GM23248 (cell line): Measurements from ENCODE around the gene SF3B4. TPM values are rescaled to one million over a fixed set of nuclear protein-coding genes. Genes with fewer than 3 reads are reported as not detected.

Experiments used
- DNase-seq: peaks from one replicate; pipeline ENCODE4 v3.0.0-alpha.2; 2015
- H2AFZ ChIP-seq: fragments of 200-600 bp; sonication (generic); 2 replicates; pipeline ENCODE4 v1.6.1; 2016; ENCODE audit warnings: antibody characterized with exemption
- H3F3A ChIP-seq: fragments of 200-600 bp; sonication (generic); 2 replicates; pipeline ENCODE4 v1.6.1; 2016; ENCODE audit warnings: mild to moderate bottlenecking, antibody characterized with exemption, mixed run types; ENCODE audit not compliant: insufficient read depth
- H3K27ac ChIP-seq: fragments of 200-600 bp; sonication (generic); 2 replicates; pipeline ENCODE4 v1.5.1; 2016; ENCODE audit warnings: mild to moderate bottlenecking
- H3K27me3 ChIP-seq: fragments of 200-600 bp; sonication (generic); replicated peaks from 2 replicates; pipeline ENCODE4 v1.6.1; 2016; ENCODE audit warnings: mild to moderate bottlenecking; ENCODE audit not compliant: insufficient read depth
- H3K36me3 ChIP-seq: fragments of 200-600 bp; sonication (generic); 2 replicates; pipeline ENCODE4 v1.6.1; 2016; ENCODE audit warnings: low read depth, mild to moderate bottlenecking
- H3K4me1 ChIP-seq: fragments of 200-600 bp; sonication (generic); 2 replicates; pipeline ENCODE4 v1.6.1; 2016; ENCODE audit warnings: mild to moderate bottlenecking; ENCODE audit not compliant: insufficient read depth
- H3K4me2 ChIP-seq: fragments of 200-600 bp; sonication (generic); one replicate; pipeline ENCODE4 v1.6.1; 2016; ENCODE audit warnings: mild to moderate bottlenecking; ENCODE audit not compliant: unreplicated experiment
- H3K4me3 ChIP-seq: fragments of 200-600 bp; sonication (generic); 2 replicates; pipeline ENCODE4 v1.5.1; 2016; ENCODE audit warnings: mild to moderate bottlenecking
- H3K79me2 ChIP-seq: fragments of 200-600 bp; sonication (generic); 2 replicates; pipeline ENCODE4 v1.6.1; 2016; ENCODE audit warnings: mild to moderate bottlenecking; ENCODE audit not compliant: insufficient read depth
- H3K9ac ChIP-seq: fragments of 200-600 bp; sonication (generic); 2 replicates; pipeline ENCODE4 v1.6.1; 2016; ENCODE audit warnings: mild to moderate bottlenecking
- H3K9me2 ChIP-seq: fragments of 200-600 bp; sonication (generic); 2 replicates; pipeline ENCODE4 v1.6.1; 2016; ENCODE audit warnings: mixed run types, mild to moderate bottlenecking, moderate library complexity; ENCODE audit not compliant: insufficient read depth
- H3K9me3 ChIP-seq: fragments of 200-600 bp; sonication (generic); one replicate; pipeline ENCODE4 v1.6.1; 2017; ENCODE audit warnings: low read depth
- H4K20me1 ChIP-seq: fragments of 200-600 bp; sonication (generic); 2 replicates; pipeline ENCODE4 v1.6.0; 2016; ENCODE audit not compliant: insufficient read depth
- EZH2 ChIP-seq: fragments of 200-600 bp; sonication (generic); IDR thresholded peaks from 2 replicates; pipeline ENCODE4 v1.6.1; 2018; ENCODE audit warnings: antibody characterized with exemption, mild to moderate bottlenecking; ENCODE audit not compliant: insufficient read depth, poor library complexity, severe bottlenecking
- EZH2phosphoT487 ChIP-seq: fragments of 200-600 bp; sonication (generic); IDR thresholded peaks from 2 replicates; pipeline ENCODE4 v1.6.1; 2018; ENCODE audit warnings: antibody characterized with exemption, moderate library complexity, mild to moderate bottlenecking, low read depth; ENCODE audit not compliant: insufficient read depth
- WGBS, 2 experiments: methylation state at CpG; one replicate each; pipeline ENCODE4 v1.1.6; 2015 to 2017; ENCODE audit warnings: low lambda C conversion rate in 2 of 2, low coverage in 1 of 2; ENCODE audit errors: missing lambda C conversion rate in 2 of 2; 5-methylcytosine and 5-hydroxymethylcytosine counted together
- in situ Hi-C: fragments of 300-500 bp; cut with MboI; formaldehyde crosslinking; loops from 2 replicates; pipeline ENCODE4 v1.15.0; 2020
- polyA plus RNA-seq: library from polyadenylated mRNA; unstranded; fragments of >200 nt; fragmentation: Nextera tagmentation; extraction: Ambion mirVana; gene quantifications from 2 replicates; pipeline ENCODE4 v1.2.1, GENCODE V29; 2016
- total RNA-seq: library from RNA; depleted of rRNA; stranded (reverse); fragments of >200 nt; shearing (Covaris generic); gene quantifications from 2 replicates; pipeline ENCODE4 v1.2.3, GENCODE V29; 2014

The SF3B4 gene
- total and polyA plus RNA-seq, 2 experiments from 2014 or later = 12.3 to 98.0 TPM

DNA sequence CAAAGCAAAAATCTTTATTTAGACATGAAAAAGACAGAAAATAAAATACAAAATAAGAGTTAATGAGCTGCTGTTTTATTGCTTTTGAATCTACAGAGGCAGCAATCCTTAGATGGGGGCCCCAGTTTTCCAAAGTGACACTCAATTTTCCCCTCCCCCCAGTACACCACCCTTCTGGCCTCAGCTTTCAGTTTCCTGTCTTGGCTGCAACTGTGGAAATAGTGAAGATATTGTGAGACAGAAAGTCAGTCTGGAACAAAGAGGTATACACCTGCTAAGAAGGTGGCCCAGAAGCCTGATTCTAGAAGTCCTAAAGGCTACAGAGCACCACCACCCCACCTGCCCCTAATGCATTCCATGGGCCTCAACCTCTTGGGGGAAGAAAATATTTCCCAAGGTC is 10.2 kb upstream of the SF3B4 start:
- H3K27me3 ChIP-seq = no peaks in the 10 kb centered on the region
- no peak for TF ChIP-seq EZH2phosphoT487
- no peak for TF ChIP-seq EZH2
- H3K9me3 ChIP-seq = no peaks in the 10 kb centered on the region
- no peaks in the 10 kb centered on the region for H3K9me2 ChIP-seq
- in situ Hi-C loops = no loop called here
- peak overlapping the region; percentile 90 for H3K4me2 ChIP-seq
- peak overlapping the region; percentile 24; the same call in 1 of the 2 replicates for H3K27ac ChIP-seq
- H3K79me2 ChIP-seq = peaks cover 15% of the 10 kb centered on the region; the same call in 1 of the 2 replicates
- peak; percentile 37 for DNase-seq
- peaks cover 39% of the 10 kb centered on the region for H3K4me1 ChIP-seq
- H2AFZ ChIP-seq = no peak overlapping the region
- H3K36me3 ChIP-seq = no peaks in the 10 kb centered on the region
- H4K20me1 ChIP-seq = no peaks in the 10 kb centered on the region
- no peak overlapping the region for H3K9ac ChIP-seq
- no peak overlapping the region for H3K4me3 ChIP-seq
- H3F3A ChIP-seq = peaks cover 43% of the 10 kb centered on the region

DNA sequence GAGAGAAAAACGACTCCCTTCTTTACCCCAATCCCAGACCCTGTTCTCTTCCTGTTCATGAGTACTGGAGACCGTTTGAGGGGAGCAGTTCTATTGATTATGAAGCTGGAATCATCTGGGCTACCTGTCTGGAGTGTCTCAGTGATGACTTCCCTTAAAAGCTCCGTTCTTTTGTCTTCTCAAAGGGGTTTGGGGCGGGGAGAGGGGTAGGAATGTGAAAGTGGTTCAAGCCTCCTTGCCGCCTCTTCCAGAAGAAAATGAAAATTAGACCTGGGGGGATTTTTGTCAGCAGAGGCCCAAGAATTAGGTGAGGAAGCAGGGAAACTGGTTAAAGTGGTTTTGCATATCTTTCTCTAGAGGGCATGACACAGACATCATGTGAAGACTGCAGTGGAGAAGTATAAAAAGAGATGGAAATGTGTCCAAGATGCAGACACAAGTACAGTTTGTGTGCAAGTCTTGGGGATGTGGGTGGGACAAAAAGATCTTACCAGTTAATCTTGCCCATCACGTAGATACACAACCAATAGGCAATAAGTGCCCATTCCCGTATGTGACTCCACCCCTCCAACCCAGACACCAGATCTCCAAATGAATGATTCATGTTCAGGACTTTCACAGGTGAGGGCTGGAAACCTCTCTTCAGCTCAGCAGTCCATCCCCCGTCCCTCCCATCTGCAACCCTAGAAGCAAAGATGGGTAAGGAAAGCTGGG is 9.5 kb upstream of the SF3B4 start:
- peaks cover 15% of the 10 kb centered on the region; the same call in 1 of the 2 replicates for H3K79me2 ChIP-seq
- peaks cover 39% of the 10 kb centered on the region for H3K4me1 ChIP-seq
- TF ChIP-seq EZH2 = no peak
- TF ChIP-seq EZH2phosphoT487 = no peak
- peaks cover 38% of the 10 kb centered on the region for H3F3A ChIP-seq
- in situ Hi-C loops = no loop called here
- H4K20me1 ChIP-seq = no peaks in the 10 kb centered on the region
- peak; percentile 58 for DNase-seq
- WGBS, 2 experiments = 6 to 7% methylated on average over 8 of the region's 8 CpGs
- H3K4me2 ChIP-seq = peak overlapping the region; percentile 90
- peak overlapping the region; percentile 82 for H3K9ac ChIP-seq
- no peaks in the 10 kb centered on the region for H3K9me2 ChIP-seq
- no peaks in the 10 kb centered on the region for H3K27me3 ChIP-seq
- no peaks in the 10 kb centered on the region for H3K36me3 ChIP-seq
- peak overlapping the region; percentile 88 for H2AFZ ChIP-seq
- H3K4me3 ChIP-seq = peak overlapping the region; percentile 89
- peak overlapping the region; percentile 32; the same call in 1 of the 2 replicates for H3K27ac ChIP-seq
- no peaks in the 10 kb centered on the region for H3K9me3 ChIP-seq

DNA sequence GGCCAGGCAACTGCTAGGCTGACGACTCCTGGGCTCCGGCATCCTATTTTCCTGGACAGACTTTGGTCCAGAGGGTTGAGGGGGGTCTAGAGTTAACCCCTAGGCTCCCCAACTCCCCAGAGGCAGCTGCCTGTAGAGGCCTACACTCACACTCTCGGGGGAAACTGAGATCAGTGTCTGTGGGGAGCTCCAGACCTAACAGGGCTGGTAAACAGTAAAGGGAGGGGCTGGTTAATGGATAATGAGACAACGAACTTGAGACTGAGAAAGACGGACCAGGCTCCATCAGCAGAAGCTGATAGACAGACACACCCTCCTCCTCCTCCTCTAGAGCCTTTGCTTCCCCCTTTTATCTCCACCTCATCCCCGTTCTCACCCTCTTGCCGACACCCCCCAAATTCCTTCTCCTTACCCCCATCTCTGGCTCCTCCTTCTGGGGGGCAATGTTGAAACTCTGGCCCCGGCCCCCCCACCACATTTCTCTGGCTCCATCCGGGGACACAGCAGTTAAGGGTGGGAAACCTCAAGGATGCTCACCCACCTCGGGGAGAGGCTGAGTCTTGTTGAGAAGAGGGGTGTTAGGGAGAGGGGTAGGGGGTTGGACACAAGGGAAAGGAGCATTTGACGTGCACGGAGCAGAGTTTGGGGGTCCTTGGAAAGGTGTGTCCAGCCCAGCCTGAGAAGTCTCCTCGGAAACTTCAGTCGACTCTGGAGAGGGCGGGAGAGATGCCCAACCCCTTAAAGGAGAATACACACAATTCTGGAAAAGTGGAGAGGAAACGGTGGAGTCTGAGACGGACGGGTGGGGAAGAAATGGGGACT is 8.8 kb upstream of the SF3B4 start, which contains the start of gene MTMR11:
Gene MTMR11, minus strand, starts transcription at position 710 of the 822 bp plus-strand sequence. Its CDS starts 232 bp downstream, at position 478.
- Histone ChIP-seq H3K4me1 (peaks cover 44% of the 10 kb centered on the region), H3K27ac (peak within 1 kb of the TSS; percentile 32; the same call in 1 of the 2 replicates), H2AFZ (peak within 1 kb of the TSS; percentile 88), H3K79me2 (peaks cover 15% of the 10 kb centered on the region; the same call in 1 of the 2 replicates), H3K36me3 (no peaks in the 10 kb centered on the region), H4K20me1 (no peaks in the 10 kb centered on the region), H3K4me3 (peak within 1 kb of the TSS; percentile 89), H3K27me3 (no peaks in the 10 kb centered on the region), H3K4me2 (peak within 1 kb of the TSS; percentile 90), H3K9ac (peak within 1 kb of the TSS; percentile 82), H3F3A (peaks cover 30% of the 10 kb centered on the region), H3K9me2 (no peaks in the 10 kb centered on the region), H3K9me3 (no peaks in the 10 kb centered on the region)
- DNase-seq = peak; percentile 69
- WGBS, 2 experiments = 2 to 3% methylated on average over 18 of the region's 18 CpGs
- TF ChIP-seq EZH2phosphoT487 (no peak), EZH2 (no peak)
- in situ Hi-C loops = no loop called here

DNA sequence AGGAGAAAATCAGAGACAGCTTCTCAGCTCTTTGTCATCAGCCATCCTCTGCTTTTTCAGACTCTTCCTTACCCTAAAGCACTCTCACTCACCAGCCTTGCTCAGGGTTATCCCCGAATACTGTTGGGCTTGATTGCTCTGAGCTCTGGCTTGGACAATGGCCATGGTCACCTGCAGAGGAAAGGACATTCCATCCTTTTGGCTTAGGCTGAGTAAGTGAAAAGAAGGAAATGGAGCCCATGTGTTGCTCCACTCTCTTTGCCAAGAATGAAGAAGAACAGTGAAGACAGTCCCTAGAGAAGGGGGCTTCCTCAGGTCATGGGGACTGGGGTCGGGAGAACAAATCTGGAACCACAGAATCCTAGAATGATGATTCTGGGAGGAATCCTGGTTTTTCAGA is 6.8 kb upstream of the SF3B4 start:
- no peaks in the 10 kb centered on the region for H3K27me3 ChIP-seq
- H4K20me1 ChIP-seq = no peaks in the 10 kb centered on the region
- in situ Hi-C loops = no loop called here
- peaks cover 13% of the 10 kb centered on the region; the same call in 1 of the 2 replicates for H3F3A ChIP-seq
- no peak overlapping the region for H2AFZ ChIP-seq
- TF ChIP-seq EZH2phosphoT487 (no peak), EZH2 (no peak)
- no peak overlapping the region for H3K27ac ChIP-seq
- peaks cover 46% of the 10 kb centered on the region for H3K4me1 ChIP-seq
- DNase-seq = no peak
- no peak overlapping the region for H3K9ac ChIP-seq
- no peaks in the 10 kb centered on the region for H3K36me3 ChIP-seq
- peaks cover 15% of the 10 kb centered on the region; the same call in 1 of the 2 replicates for H3K79me2 ChIP-seq
- WGBS, 2 experiments = 96 to 98% methylated on average over 2 of the region's 2 CpGs
- H3K4me3 ChIP-seq = no peak overlapping the region
- H3K4me2 ChIP-seq = no peak overlapping the region
- no peaks in the 10 kb centered on the region for H3K9me3 ChIP-seq
- no peaks in the 10 kb centered on the region for H3K9me2 ChIP-seq
